Stimulated activated CD4-positive, alpha-beta T cell treated with anti-CD3 and anti-CD28 coated beads, Interleukin-1b, Interleukin-23, amount 100 ng/mL, for 24 hours (primary cell): ENCODE measurements around the gene P2RY12.

Experiments used
- DNase-seq, 4 experiments: peaks; one replicate each; pipeline ENCODE4 v3.0.0-alpha.2; 2020; ENCODE audit warnings: low read depth in 4 of 4, low spot score in 1 of 4

The P2RY12 gene

DNA sequence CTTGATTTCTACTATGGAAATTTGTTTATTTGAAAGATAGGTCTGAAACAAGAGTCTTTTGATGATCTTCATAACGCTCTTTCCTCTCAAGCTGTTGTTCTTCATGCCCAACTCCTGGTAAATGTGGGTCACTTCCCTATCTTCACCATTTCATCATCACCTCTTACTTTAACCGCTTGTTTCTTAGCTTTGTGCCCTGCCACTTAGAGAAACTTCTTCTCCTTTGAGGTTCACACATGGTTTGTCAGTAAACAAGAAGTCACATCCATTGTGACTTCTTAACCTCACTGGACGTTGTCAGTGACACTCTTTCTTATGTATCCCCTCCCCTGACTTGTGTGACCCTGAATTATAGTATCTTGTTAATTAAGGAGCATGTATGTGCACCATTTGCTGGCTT, 38.3 kb downstream of the P2RY12 start:
- DNase-seq, result no peak

DNA sequence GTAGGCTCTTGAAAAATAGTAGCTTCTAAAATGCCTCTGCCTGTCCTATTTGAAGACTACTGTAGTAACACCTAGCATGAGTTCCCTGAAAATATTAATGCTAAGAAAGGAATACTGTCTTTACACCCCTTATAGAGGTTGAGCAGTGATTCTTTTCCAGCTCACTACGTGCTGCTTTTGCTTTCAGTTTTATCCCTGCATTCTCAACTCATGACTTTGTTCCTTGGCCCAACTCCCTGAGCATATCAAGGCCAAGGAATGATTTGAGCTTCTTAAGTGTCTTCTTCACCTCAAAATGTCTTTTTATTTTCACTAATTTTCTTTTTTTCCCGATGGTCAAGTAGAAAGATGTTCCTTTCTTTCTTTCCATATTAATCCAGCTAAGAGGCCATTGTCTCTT, 38.7 kb downstream of the P2RY12 start:
- DNase-seq, result no peak

DNA sequence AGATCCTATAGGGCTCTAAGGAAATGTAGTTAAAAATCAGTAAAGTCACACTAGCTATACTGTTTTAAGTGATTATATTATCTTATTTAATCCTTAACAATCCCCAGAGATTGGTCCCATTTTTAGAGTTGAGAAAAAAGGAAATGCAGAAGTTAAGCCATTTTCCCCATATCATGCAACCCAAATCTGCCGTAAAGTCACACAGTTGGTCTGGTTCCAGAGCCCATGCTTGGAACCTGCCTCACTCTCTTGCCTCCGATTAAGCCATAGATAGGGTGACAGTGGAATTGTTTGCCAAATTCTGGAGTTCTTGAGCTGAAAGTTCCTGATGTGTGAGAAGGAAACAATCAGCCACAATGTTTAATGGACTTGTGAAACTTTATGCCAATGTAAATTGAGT, 52.9 kb downstream of the P2RY12 start:
- DNase-seq, result no peak

DNA sequence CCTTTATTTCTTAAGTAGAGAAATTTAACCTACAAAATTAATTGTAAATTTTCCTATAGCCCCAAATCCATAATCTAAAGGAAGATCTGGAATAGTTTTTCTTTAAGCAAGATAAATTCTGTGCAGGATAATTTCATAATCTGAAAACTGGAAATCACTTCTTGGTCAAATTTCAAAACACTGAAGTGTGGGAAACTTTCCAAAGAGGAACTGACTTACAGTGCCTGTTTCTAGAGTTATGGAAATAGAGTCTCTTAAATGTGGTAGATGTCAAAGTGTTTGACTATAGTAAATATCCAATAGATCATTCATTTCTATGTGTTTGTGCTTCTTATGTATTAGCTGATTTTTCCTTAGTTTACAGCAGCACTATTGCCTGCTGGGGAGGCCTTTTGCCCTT, 53.7 kb downstream of the P2RY12 start:
- DNase-seq, result no peak

DNA sequence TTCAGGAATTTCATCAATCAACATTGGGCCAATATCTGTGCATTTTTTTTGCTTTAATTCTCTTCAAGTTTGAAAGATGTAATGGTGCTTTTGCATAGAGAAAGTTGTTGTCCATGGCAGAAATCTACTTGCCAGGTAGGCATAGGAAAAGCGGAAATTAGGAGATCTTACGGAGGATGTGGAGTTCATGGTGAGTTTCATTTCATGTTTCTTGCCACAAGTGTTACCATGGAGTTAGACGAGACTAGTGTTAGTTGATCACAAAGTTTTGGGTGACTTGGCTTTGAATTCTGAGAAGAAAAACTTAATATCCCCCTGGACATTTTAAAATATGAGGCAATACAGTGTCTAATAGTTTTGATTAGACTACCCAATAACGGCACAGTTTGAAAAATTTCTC, 54.2 kb downstream of the P2RY12 start:
- no peak for DNase-seq

DNA sequence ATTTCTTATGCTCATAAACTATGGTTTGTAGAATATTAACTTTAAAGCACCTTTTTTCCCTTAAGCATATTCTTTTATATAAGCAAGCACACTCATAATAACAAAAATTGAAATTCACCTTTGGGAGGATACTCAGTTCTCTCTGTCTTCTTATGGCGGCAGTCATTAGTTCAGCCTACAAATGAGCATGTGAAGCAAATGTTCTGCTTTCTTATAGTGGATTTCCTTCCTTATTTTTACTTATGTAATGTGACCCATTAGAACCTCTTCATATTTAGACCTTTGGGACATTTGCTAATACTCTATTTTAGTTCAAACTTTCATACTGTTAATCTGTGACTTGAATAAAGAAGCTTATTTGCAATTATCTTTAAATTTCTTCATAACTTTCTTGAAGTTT, 55.2 kb downstream of the P2RY12 start, which contains the start of gene P2RY13:
Gene P2RY13, minus strand, starts transcription at position 187 of the 400 bp plus-strand sequence. Its CDS starts 21 bp downstream, at position 166.
- no peak for DNase-seq

DNA sequence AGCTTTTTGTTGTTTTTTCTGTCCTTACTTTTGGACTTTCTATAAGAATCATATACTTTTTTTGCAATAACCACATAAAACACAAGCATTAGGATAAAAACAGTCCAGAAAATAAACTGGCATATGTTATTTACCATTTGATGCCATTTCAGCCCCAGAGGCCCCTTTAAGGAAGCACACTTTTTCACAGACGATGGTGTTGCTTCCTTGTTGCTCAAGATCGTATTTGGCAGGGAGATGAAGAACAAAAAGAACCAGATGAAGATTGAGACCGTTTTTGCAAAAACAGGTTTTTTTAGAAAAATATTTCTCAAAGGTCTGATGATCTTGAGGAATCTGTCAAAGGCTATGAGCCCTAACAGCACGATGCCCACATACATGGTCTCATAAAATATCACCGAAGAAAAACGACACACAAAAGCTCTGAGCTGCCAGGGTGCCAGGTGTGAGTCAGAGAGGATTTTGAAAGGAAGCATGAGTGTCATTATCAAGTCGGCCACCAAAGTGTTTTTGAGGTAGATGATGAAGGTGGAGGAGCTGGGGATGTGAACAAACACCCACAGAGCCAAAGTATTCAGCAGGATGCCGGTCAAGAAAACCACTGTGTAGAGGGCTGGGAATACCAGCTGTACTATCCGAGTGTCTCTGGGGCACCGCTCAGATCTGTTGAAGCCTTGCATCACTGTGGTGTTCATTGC, 56.1 kb downstream of the P2RY12 start:
- DNase-seq, result no peak

DNA sequence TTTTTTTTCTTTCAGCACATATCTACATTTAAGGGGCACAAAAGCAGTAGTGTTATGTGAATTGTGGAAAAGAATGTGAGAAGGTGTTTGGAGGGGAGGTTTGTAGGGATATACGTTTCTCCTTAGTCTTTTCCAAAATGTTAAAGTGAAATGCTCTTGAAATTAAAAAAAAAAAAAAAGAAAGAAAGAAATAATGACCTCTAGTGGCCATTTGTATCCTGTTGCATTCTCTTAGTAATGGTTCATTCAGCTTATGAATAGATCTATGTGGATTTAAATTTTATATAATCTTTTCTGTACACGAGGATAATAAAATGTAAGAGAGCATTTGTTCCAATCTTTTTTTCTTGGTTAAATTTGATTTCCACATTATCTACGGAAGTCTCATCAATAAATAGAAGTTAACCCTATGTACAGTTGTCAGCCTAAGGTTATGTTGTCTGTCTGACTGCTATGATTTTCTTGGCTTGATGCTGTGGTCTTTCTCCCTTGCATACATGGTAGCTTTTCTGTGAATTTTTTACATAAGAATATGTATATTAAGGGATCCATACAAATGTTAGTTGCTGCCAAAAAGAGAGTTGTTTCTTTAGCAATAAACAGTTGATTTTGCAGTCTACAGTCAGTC, 56.9 kb downstream of the P2RY12 start:
- DNase-seq, result no peak

DNA sequence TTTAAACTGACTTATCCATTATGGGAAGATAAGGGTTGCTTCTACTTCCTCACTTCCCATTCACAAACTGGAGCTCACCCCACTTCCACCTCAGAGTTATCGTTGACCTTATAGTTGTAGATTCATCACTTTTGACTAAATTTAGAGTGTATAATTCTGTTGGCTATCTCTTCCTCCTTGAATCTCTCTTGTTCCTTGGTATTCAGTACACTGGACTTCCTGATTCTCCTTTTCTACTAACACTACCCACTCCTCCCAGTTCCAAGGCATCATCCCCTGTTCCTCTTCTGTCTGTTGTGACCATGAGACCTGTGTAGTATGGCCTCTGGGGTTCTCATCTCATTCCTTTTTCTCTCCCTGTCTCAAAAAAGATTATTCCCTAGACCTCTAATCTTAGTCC, 62.0 kb downstream of the P2RY12 start:
- DNase-seq, result no peak

DNA sequence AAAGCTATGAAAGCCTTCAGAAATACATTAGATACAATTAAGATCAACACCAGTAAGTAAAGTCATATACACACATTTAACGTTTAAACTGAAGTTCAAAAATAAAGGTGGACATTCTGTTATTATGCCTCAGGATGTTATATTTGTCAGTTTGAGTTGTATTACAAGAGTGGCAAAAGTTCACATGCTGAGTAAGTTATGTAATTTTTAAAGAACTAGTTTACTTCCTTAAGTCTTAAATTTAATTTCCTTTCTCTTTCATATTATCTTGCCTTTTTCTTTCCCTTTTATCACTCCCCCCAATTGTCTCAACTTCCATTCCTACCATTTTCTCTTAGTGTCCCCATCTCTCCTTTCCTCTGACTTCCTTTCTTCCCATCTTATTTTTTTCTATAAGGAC, 63.0 kb downstream of the P2RY12 start:
- no peak for DNase-seq

DNA sequence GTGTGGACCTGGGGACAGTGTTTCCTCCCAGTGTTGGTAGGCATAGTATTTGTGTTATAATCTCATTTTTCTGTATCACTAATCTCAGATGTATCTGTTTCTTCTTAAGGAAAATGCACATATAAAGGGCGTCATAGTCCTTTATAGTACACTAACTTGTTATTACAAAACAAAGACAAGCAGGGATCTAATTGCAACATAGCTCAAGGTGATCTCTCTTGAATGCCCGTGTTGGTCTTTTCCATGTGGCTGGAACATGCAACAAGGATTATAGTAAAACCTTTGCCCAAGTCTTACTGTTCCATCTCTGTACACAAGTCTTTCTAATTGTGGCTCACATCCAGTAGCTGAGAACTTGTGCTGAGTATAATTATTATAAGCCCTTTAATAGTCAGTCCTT, 64.4 kb downstream of the P2RY12 start:
- no peak for DNase-seq

DNA sequence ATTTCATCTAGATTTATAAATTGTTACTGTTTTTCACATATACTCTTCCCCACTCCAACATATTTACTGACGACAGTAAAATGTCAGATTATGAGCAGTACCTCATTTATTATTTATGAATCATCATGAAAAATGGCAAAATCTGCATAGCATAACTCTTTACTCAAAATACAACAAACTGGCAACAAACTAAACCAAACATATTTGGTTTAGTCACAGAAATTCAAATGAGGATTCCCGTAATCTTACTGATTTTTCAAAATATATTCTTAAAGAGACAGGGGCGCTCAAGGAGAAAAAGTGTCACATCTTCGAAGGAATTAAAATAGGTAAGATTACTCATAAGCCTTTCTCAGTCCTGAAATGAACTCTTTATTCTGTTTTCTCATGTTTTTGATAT, 64.9 kb downstream of the P2RY12 start:
- no peak for DNase-seq

DNA sequence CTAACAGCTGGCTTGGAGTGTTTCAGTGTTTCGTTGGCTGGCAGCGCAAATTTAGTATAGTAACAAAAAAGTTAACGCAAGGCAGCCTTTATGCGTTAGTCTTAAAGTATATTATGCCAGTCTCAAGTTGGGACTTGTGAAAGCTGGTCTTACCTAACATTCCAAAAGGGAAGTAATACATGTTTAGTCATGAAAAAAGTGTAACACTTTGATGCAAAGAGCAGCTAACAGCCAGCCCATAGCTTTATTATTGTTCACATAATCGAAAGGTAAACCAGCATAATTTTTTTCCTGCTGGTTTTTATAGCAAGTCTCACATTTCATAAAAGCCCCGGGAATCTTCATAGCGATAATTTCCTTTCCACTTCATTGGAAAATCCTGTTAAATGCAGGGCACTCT, 65.6 kb downstream of the P2RY12 start:
- DNase-seq, result no peak

DNA sequence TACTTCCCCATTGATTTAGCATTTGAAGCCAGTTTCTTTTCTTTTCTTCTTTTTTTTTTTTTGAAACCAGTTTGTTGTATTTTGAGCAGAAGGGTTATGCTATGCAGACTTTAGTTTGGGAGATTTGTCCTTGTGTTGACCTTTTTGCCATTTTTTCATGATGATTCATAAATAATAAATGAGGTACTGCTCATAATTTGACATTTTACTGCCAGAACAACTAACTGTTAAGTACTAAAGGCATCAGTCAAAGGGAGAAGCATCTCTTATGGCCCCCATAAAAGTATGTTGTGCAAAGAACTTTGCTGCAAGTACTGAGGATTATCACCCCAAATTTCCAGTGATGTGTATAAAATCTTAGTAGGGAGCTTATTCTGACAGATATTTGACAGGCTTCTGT, 66.2 kb downstream of the P2RY12 start:
- DNase-seq, result no peak

DNA sequence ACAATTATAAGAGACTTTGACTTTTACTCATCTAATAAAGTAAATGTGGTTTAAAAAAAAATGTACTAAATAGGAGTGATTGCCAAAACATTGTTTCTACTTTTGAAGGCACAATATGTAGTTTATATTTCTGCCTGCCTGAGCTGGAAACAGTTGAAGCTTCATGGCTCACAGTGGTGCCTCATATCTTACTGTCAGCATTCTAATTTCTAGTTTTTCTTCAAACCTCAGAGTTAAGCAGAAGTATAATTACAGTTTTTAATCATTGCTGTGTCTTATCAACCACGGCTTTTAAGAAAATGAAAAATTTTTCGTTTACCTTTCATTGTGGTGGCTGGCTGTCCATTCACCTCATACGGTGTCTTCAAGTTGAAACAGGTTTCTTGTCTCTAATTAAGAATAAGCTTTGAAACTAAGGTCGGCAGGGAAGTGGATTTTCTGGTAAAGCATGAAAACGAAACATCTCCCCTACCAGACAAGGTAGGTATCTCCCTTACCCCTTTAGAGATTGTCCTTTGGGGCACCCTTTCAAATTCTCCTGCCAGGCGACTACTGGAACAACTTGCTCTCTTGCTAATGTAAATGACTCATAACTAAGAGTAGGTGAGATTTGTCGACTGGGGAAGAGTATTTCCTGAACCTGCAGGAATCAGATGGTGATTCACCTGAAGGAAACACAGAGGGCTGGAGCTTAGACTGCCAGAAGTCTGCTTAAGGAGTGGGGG, 68.1 kb downstream of the P2RY12 start, which contains the start of gene GPR87:
Gene GPR87, minus strand, starts transcription at position 554 of the 725 bp plus-strand sequence. CDS start 16,720 bp downstream, outside the sequence.
- DNase-seq, result no peak

DNA sequence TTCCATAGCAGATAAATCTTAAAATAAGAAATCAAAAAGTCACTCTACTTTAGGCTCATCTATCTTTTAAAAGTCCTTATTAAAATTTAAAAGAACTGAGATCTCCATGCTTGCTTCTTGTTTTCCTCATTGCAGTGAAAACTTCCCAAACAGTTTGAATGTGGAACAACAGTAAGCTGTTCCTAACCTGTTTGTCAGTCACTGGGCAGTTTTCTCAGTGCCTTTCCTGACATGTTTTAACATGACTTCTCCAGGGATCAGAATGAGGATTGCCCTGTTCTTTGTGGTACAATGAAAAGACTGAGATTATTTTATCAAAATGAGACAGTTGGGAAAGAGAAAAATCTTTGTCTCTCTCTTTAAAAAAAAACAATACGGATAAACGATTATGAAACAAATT, 68.7 kb downstream of the P2RY12 start:
- DNase-seq, result no peak

DNA sequence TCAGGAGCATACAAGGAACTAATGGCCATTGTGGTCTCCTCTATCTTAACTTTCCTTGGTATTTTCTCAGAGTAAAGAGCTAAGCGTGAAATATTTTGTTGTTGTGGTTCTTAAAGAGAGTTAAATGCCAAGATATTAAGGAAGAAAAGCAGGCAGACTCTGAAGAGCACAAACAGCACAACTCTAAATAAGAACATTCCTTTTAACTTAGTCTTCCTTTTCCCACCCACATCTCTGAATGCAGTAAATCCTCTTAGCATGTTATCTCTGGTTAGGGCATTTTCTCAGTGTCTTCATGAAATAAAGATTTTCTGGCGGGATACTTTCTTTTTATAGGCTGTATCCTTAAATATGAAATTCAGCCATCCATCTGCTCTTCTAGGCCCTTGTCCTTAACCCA, 69.4 kb downstream of the P2RY12 start:
- DNase-seq, result no peak

DNA sequence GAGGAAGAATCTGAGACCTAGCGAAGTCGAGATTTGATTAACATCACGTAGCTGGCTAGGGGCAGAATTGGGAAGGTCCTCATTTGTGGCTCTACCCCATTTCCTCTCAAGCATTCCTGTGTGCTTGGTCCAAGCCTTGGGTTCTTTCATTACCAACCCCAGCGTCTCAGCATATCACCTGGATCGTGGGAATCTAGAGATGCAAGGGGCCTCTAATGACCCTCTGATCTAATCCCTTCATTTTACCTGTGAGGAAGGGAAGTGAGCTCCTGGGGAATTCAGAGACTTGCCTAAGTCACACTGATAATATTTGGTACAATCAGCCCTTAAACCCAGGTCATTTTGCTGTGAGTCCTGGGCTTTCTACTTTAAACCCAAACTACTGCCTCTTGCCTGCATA, 70.0 kb downstream of the P2RY12 start:
- no peak for DNase-seq

DNA sequence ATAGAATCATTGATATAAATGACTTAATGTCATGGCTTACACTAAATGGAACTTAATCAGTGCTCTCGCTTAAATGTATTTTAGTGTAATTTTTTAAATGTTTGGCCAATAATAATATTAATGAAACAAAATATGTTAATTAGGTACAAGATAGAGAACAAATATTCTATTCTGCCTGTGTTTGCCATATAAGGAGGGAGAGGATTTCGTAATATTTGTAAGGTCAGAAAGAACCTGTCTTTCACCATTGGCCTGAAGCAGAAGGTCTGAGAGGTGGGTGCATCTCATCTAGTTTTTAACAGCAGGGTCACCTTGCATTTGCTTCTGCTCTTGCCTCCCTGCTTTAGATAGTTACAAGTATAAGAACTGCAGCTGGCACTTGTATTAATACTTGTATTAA, 70.4 kb downstream of the P2RY12 start:
- no peak for DNase-seq

DNA sequence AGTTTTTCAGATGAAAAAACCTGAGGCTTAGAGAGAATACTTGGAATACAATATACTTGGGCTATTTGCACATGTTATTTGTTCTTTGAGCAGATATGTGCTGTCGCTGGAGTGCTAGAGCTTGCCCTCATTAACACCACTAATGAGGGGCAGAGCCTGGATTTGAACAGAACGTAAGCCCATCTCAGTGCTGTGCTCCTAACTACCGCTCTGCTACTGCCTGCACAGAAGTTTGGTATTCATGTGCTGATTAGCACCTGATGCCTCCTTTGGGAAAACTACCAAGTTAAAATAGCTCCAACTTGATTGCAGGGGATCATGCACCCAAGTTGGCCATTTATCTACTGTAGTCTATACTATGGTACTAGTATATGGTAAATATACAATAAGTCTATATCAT, 71.6 kb downstream of the P2RY12 start:
- DNase-seq, result no peak

DNA sequence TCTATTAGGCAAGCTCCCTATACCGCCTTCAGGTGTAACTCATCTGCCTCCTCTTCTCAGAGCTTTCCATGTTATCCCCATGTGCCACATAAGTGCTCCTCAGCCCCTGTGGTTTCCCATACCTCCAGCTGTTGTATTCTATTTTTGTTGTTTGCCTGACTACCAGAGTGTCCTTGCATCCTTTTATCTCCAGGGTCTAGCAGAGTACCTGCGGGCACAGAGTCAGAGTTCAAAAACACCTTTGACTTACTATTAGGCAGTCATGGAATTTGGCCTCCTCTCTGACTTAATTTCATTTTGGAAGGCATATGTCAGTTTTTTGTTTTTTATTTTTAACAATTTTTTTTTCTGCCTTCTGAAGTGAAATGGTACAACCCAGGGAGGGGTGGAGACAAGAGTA, 75.0 kb downstream of the P2RY12 start:
- no peak for DNase-seq
